HG02943 (cell line): ENCODE measurements around the gene FGGY.
"Not testable (repeated sequence)": the region's sequence is repeated elsewhere in the genome, so short reads cannot be mapped to it uniquely, and the experiment has no call there.

Experiments
- ATAC-seq: cut with Tn5 transposase; IDR thresholded peaks from one replicate; pipeline ENCODE4 v1.9.1; 2021; ENCODE audit warnings: mild to moderate bottlenecking, low read depth, moderate library complexity; ENCODE audit not compliant: unreplicated experiment

FGGY gene, protein sequence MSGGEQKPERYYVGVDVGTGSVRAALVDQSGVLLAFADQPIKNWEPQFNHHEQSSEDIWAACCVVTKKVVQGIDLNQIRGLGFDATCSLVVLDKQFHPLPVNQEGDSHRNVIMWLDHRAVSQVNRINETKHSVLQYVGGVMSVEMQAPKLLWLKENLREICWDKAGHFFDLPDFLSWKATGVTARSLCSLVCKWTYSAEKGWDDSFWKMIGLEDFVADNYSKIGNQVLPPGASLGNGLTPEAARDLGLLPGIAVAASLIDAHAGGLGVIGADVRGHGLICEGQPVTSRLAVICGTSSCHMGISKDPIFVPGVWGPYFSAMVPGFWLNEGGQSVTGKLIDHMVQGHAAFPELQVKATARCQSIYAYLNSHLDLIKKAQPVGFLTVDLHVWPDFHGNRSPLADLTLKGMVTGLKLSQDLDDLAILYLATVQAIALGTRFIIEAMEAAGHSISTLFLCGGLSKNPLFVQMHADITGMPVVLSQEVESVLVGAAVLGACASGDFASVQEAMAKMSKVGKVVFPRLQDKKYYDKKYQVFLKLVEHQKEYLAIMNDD

DNA sequence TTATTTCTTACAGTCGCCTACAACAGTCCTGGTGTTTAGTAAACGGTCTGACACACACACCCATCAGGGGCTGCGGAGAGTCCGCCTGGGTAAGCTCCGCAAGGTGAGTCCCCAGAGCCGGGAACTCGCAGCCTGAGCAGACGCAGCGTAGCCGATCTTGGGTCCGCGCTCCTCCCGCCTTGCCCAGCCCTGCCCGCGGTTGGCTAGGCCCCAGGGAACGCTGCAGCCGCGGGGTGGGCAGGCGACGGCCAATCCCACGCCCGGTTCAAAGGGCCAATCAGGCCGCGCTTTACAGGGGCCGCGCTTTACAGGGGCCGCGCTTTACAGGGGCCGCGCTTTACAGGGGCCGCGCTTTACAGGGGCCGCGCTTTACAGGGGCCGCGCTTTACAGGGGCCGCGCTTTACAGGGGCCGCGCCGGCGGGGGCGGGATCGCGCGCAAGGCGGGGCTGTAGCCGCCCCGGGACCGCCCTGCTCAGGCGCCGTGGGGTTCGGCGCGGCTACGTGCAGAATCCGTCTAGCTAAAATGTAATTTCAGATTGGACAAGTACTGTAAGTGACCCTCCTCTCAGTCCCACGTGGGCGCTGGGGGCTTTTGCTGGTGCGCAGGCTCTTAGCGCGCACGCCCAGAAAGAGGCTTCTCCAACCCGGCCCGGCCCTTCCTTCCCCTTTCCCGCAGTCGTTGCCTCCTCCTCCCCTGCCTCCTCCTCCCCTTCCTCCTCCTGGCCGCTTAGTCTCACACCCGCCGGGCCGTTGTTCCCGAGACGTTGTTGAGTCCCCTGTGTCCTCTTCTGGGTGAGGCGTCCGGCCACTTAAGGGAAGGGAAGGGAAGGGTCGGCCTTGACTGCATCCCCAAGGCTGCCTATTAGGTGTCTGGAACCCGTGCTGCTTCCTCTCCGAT, at the start of gene FGGY:
TSS of gene FGGY (plus strand) at position 737 of the 899 bp plus-strand sequence. CDS start 24,456 bp downstream, outside the sequence.
- peak; percentile 91 for ATAC-seq

DNA sequence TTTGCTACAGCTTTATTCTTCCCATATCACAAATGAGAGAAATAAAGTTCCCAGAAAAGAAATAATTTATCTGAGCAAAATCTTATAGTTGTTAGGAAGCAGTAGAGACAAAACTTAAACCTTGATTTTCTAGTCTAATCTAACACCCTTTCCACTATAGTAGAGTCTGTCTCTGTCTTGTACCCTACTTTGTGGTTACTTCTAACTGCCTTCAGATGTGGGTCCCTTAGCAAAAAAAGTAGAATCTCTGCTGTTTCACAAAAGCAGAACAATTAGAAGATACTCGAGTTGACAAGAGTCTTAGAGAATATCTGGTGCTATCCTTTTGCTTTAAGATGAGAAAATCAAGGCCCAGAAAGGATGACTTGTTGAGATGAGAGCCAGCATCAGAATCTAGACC, 48.1 kb upstream of the FGGY start:
- no peak for ATAC-seq

DNA sequence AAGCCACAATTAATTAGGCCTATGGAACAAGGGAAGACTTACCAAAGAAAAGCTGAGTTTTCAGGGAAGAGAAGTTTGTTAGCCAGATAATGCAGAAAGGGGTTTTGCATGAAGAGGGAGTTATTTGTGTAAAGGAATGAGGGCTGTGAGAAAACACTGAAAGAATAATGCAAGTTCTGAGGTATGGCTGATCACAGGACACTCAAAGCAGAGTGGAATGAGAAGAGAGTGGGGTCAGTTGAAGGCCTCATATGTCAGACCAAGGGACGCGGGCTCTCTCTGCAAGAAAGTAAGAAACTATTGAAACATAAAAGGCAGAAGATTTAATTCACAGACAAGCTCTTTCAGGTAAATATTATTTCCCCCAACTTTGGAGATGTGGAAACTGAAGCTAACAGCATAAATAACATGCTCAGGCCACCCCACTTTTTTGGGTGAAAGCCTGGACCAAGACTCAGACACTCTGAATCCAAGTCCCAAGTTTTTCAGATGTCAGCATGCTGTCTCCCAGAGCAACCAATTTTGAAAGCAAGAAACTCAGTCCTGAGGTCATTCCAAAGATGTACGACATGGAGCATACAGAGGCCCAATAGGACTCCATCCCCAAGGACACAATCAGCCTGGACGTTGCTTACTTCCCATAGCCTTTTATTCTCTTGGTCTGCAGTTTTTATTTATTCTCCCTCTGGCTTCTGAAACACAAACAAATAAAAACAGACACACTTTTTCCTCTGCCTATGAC, 47.3 kb upstream of the FGGY start:
- ATAC-seq, result no peak

DNA sequence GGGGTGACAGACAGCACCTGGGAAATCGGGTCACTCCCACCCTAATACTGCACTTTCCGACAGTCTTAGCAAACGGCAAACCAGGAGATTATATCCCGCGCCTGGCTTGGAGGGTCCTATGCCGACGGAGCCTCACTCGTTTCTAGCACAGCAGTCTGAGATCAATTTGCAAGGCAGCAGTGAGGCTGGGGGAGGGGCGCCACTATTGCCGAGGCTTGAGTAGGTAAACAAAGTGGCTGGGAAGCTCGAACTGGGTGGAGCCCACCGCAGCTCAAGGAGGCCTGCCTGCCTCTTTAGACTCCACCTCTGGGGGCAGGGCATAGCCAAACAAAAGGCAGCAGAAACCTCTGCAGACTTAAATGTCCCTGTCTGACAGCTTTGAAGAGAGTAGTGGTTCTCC, 45.8 kb upstream of the FGGY start:
- not testable (repeated sequence) for ATAC-seq

DNA sequence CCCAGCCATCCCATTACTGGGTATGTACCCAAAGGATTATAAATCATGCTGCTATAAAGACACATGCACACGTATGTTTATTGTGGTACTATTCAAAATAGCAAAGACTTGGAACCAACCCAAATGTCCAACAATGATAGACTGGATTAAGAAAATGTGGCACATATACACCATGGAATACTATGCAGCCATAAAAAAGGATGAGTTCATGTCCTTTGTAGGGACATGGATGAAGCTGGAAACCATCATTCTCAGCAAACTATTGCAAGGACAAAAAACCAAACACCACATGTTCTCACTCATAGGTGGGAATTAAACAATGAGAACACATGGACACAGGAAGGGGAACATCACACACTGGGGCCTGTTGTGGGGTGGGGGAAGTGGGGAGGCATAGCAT, 40.5 kb upstream of the FGGY start:
- not testable (repeated sequence) for ATAC-seq

DNA sequence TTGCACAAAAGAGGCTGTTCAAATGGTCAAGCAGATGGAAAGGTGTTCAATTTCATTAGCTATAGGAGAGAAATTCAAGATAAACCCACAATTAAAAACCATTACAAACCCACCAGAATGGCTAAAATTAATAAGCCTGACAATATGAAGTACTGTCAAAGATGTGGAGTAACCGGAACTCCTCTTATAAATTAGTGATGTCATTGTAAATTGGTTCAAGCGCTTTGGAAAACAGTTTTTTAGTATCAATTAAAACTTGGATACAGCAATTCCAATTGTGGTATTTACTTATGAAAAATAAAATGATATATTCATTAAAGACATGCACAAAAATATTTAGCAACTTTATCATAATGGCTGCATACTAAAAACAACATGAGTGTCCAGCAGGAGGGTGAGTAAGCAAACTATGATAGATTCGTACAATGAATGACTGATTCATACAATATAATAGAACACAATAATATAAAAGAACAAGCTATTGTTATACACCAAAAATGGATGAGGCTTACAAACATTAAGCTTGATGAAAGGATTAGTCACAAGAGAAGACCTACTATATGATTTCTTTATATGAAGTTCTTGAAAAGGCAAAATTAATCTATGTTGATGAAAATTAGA, 38.4 kb upstream of the FGGY start:
- no peak for ATAC-seq

DNA sequence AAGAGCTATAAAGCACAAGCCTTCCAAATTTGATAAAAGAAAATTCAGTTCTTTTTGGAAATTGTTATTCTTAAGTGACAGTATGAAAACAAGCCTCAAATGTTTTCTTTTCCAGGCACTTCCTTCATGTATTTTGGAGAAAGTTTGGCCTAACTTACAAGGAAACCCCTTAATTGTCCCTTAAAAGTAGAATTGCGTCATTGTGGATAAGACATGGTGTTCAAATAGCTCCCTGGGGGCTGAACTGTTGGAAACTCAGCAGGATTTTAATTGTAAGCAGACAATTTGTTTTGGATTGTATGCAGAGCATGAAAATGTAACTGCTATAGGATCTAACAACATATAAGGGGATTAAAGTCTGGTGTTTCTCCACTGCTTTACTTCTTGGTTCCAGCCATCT, 35.4 kb upstream of the FGGY start:
- no peak for ATAC-seq

DNA sequence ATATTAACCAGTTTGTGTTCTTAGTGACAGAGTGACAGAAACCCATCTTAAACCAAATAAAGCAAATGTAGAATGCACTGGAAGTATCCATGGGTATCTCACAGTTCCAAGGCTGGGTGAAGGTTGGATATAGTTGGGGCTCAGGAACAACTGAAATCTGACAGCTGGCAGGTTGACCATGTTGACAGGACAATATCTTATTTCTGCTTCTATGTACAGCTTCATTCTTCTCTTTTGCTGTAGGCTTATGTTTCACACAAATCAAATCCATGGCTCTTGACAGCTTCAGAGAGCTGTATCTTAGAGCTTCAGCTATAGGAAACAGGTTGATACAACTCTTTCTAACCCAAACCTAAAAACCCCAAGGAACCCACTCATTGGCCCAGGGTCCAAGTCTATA, 34.3 kb upstream of the FGGY start:
- no peak for ATAC-seq

DNA sequence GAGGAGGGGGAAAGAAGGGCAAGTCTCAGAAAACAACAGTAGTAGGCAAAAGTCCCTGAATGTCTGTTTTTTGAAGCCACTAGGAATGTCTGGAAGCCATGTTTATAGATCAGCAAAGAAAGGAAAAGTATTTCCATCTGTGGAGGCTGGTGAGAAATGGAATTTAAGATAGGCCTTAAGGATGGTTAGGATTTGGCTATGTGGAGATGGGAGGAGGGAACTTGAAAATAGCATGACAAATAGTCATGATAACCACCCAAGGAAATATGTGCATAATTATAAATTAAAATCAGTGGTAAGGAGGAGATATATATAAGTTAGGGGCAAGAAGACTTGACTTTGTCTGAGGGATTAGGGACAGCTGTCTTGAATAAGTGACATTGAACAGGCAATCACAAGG, 33.8 kb upstream of the FGGY start:
- ATAC-seq, result no peak

DNA sequence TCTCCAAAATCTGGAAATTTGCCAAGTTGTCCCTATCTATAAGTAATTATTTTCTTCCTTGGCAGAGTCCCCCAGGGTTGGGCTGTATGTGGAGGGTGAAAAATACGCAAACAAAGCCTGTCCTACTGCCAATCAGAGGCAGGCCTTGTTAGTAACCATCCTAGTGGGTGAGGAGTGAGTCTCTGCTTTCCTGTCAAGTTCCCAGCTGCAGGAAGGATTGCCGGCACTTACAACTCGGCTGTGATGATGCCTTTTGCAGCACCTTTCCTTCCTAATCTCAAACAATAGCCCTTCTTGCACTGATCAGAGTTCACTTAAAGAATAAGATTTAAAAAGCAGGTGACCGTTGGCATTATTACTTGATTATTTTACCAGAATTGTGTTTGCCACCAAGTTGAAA, 31.3 kb upstream of the FGGY start:
- ATAC-seq, result no peak

DNA sequence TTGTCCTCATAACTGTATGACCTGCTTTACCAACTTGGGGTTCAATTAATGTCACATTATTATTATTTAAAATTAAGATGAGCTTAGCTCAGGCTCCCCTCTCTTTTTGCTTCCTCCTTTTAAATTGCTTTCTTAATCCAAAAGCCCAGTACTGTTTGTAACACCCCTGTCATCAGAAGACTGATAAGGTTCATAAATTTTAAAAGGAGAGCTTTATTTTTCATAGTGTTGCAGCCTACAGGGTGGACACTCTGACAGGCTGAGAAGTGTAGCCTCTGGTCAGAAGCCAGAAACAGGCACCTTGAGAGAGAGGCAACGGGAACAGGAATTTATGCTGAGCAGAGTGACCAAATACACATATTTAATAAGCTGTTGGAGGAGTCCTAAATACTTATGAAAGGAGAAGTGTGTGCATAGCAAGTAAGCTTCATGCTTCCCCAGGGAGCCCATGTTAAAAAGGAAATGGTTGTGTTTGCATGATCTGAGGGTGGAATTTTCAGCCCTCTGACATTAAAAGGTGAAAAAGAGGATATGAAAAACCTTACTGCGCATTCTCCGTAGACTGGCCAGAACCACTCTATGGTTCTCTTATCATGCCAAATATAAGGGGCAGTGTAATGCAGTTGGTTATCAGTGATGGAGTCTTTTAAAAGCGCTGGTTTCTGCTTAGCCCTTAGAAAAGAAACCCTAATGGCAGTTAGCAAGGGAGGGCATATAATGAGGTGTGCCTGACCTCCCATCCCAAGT, 30.5 kb upstream of the FGGY start:
- ATAC-seq, result peak; percentile 70

DNA sequence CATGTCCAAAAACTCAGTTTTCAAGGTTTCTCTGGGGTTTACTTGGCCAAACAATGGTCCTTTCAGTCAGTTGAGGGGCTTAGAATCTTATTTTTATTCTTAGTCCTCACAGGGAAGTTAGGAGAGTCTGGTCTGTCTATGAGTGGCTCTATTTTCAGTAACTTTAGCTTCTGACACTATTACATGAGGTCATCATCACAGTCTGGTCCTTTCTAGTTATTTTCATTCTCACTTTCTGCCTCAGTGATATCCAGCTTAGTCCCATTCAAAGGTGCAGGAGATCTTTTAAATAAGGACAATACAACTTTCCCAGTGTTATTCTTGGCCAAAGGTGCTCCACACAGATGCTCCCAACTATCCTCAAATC, 30.0 kb upstream of the FGGY start:
- ATAC-seq, result peak; percentile 47

DNA sequence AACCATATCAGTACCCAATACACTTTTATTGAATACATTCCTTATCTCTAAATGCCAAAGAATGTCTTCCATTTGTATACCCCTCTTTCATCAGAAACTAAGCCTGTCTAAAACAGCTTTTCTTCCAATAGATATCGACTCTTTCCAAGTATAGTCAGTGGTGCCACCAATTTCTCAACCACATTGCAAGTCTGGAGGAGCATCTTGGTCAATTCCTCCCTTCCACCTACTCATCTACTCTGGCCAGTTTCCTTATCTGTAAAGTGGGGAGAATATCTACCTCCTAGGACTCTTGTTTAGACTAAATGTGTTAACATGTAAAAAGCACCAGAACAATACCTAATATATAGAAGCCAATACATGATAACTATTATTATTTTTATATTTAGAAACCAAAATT, 28.5 kb upstream of the FGGY start:
- no peak for ATAC-seq

DNA sequence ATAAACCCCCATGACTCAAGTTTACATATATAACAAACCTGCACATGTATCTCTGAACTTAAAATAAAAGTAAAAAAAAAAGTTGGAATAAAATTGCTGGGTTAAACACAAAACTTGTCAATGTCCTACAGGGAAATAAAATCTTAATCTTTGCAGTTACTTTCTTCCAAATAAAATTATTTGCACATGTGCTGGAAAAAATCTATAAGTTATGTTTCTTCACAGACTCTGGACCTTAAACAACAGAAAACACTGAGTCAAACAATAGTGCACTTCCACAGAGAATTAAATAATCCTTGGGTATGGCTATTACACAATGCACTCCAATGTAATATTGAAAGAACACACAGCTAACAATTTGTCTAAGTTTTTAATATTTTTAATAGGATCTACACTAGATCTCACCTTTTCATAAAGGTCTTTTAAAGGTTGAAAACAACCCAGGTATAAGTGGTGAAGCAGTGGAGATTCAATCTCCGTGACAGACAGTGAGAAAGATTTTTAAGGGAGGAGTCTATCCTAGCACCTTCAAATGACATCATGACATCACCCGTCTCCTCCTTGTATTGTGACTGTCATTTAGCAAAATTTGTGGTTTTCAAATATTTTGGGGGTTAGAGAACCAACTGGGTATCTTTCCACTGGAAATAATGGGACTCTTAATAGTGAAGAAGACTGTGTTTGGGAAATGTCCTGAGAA, 25.2 kb upstream of the FGGY start:
- ATAC-seq, result no peak

DNA sequence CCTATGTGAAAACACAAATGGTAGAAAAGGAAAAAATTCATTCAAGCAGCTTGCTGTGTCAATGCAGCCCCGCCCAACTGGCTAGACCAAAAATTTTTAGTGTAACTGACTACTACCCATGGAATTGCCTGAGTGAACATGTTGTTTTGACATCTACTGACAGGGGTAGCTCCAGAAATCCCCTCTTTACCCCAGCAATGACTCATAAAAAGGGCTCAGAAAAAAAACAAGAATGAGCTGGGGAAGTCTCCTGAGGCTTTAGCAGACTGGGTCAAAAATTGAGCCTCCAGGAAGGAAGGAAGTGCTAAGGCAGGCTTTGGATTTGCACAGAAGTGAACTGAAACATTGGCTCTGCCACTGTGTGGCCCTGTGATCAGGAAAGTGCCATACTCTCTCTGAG, 24.4 kb upstream of the FGGY start:
- no peak for ATAC-seq

DNA sequence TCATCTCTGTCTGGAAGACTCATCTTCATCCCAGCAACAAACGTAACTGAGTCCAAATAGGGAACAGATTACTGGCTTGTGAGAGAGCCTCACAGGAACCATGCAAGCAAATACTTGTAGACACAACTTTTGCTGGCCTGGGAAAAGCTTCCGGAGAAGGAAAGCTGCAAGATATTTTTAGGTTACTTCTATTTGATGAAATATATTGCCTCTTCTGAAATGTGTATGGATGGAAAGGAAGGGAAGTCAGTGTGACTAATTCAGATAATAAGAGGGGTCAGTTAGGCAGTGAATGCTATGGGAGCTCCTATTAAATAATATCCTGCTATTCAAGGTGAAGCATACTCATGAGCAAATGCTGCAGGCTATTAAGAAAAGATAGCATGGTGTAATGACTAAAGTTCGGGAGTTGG, 20.4 kb upstream of the FGGY start:
- no peak for ATAC-seq

DNA sequence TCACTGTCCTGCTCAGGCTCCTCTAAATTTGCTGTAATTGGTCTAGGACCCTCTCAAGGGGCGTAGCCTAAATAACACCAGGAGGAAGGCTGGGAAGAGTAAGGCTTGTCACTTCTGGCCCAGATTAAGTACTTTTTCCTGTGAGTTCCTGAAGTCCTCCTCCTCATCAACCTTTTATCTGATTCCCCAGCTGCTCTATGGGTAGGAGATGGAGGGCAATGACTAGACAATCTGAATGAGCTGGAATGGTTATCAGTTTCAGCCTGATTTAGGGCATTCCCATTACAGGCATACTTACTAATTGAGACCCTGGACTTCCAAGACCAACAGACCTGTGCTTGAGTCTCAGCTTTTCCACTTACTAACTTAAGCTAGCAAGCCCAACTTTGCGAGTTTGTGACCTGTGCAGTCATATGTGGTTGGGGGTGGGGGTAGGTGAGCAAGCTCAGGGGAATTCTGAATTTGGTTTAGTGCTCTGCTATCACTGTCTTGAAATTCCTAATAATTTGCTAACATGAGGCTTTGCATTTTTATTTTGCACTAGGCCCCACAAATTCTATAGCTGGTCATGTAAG, 18.0 kb upstream of the FGGY start:
- no peak for ATAC-seq

DNA sequence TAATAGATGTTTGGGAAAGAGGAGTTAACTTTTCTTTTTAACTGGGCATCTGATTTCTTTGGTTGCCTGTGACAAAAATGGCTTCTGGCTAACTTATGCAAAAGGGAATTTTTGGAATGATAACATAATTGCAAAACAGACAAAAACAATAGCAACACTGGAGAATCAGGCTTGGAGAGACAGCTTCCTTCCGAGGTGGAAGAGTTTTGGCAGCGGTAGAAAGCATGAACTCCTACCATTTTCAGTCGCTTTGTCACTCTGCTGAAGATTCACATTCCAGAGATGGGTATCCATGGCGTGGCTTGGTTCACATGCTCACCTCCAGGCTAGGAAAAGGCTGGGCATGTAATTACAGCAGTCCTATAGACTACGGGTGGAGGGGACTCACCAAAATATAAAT, 17.2 kb upstream of the FGGY start:
- ATAC-seq, result no peak

DNA sequence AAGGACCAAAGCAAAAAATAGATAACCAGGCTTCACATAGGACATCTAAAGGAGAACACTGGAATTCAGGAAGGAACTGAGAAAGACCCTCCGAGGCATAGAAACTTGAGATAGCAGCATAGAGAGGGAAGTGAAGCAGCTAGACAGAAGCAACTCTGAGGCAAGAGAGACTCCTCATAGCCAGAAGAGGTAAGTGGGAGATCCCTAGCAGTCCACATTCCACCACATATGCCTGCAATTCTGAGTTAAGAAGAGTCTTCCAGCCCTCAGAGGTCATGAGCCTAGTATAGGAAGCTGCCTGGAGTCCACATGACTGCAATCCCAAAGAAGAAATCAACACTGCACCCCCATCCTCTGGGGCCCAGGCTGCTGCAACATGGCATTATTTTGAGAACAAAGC, 13.9 kb upstream of the FGGY start:
- ATAC-seq, result no peak
